Tibial nerve (tissue), 4 donors: ENCODE data around the gene ZNF423.

ENCODE experiments used
- EP300 ChIP-seq, 2 donors: sonication (generic); formaldehyde crosslinking; IDR thresholded peaks; one replicate each; pipeline ENCODE4 v1.6.1; 2017; ENCODE audit warnings: antibody characterized with exemption in 2 of 2, mild to moderate bottlenecking in 1 of 2
- POLR2A ChIP-seq, 2 donors: fragments of 450-650 bp; IDR thresholded peaks; one replicate each; pipeline ENCODE4 v1.6.1; 2017; ENCODE audit warnings: antibody characterized with exemption in 2 of 2, mild to moderate bottlenecking in 2 of 2, moderate library complexity in 2 of 2
- TF ChIP-seq, protein P1 (sequence below), 5 experiments: fragments of 200-600 bp in 3 of 5; fragments of 450-650 bp in 2 of 5; sonication (generic) in 3 of 5; IDR thresholded peaks; one replicate each; pipeline ENCODE4 v1.5.1; 2016 to 2019; ENCODE audit warnings: antibody characterized with exemption in 5 of 5, mild to moderate bottlenecking in 3 of 5, moderate library complexity in 2 of 5

DNA sequence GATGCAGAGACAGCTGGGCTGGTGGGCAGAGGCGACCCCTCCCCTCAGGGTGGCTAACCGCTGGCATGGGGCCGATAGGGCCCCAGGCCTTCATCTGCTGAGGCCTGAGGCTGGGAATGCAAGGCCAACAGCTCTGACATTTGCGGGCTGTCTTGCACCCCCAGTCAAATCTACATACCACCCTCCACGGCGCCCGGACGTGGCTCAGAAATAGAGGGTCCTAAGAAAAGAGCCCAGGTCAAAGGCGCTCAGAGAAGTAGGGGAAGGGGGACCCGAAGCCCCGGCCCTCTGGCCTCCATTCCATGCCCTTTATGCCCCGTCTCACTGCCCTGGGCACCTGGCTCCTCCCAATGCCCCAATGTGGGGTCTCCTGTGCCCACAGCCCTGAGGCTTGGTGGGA is 340.1 kb downstream of the ZNF423 start:
- TF ChIP-seq, protein P1, sequence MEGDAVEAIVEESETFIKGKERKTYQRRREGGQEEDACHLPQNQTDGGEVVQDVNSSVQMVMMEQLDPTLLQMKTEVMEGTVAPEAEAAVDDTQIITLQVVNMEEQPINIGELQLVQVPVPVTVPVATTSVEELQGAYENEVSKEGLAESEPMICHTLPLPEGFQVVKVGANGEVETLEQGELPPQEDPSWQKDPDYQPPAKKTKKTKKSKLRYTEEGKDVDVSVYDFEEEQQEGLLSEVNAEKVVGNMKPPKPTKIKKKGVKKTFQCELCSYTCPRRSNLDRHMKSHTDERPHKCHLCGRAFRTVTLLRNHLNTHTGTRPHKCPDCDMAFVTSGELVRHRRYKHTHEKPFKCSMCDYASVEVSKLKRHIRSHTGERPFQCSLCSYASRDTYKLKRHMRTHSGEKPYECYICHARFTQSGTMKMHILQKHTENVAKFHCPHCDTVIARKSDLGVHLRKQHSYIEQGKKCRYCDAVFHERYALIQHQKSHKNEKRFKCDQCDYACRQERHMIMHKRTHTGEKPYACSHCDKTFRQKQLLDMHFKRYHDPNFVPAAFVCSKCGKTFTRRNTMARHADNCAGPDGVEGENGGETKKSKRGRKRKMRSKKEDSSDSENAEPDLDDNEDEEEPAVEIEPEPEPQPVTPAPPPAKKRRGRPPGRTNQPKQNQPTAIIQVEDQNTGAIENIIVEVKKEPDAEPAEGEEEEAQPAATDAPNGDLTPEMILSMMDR (IDR thresholded peaks at IDR 0.05) = no peak
- TF ChIP-seq EP300 (IDR thresholded peaks at IDR 0.05) (no peak), POLR2A (IDR thresholded peaks at IDR 0.05) (no peak)
